ENCODE results near the gene NEUROD4. TPM values are rescaled to one million over a fixed set of nuclear protein-coding genes. Genes with fewer than 3 reads are reported as not detected.

The NEUROD4 gene
- total RNA-seq, 1 donor from 2014 or later: not detected

- Mint-ChIP-seq H3K9me3 (ENCODE audit: low read depth) (peaks cover 8% of the 10 kb centered on the region), H3K27ac (ENCODE audit: unreplicated experiment) (no peak overlapping the region), H3K4me3 (ENCODE audit: unreplicated experiment) (no peak overlapping the region), H3K36me3 (ENCODE audit: low read depth) (no peaks in the 10 kb centered on the region), H3K27me3 (ENCODE audit: low read depth) (peaks cover 16% of the 10 kb centered on the region), H3K4me1 (ENCODE audit: low read depth) (peaks cover 3% of the 10 kb centered on the region)
- TF ChIP-seq CTCF (IDR thresholded peaks at IDR 0.05): no peak
- no peak for DNase-seq (ENCODE audit: low spot score)
These were observed 2.3 kb upstream of the NEUROD4 start for GRCh38 chr12:55017416-55017925.

GRCh38 chr12:55024575-55024974 lies 4.8 kb downstream of the NEUROD4 start:
- H3K36me3 Mint-ChIP-seq (ENCODE audit: low read depth): no peaks in the 10 kb centered on the region

GRCh38 chr12:55025508-55025907 lies 5.7 kb downstream of the NEUROD4 start:
- Mint-ChIP-seq H3K4me1 (ENCODE audit: low read depth) (no peaks in the 10 kb centered on the region), H3K27me3 (ENCODE audit: low read depth) (peaks cover 3% of the 10 kb centered on the region), H3K4me3 (ENCODE audit: unreplicated experiment) (no peak overlapping the region), H3K36me3 (ENCODE audit: low read depth) (no peaks in the 10 kb centered on the region), H3K9me3 (ENCODE audit: low read depth) (no peaks in the 10 kb centered on the region), H3K27ac (ENCODE audit: unreplicated experiment) (no peak overlapping the region)
- TF ChIP-seq CTCF (IDR thresholded peaks at IDR 0.05): no peak
- DNase-seq (ENCODE audit: low spot score): no peak

More at GRCh38 chr12:55024575-55024974, 4.8 kb downstream of the NEUROD4 start:
- DNase-seq (ENCODE audit: low spot score): no peak
- Mint-ChIP-seq H3K4me1 (ENCODE audit: low read depth) (peaks cover 2% of the 10 kb centered on the region), H3K27ac (ENCODE audit: unreplicated experiment) (no peak overlapping the region), H3K9me3 (ENCODE audit: low read depth) (peaks cover 4% of the 10 kb centered on the region), H3K27me3 (ENCODE audit: low read depth) (peaks cover 10% of the 10 kb centered on the region), H3K4me3 (ENCODE audit: unreplicated experiment) (no peak overlapping the region)
- TF ChIP-seq CTCF (IDR thresholded peaks at IDR 0.05): no peak

- no peaks in the 10 kb centered on the region for H3K4me1 Mint-ChIP-seq (ENCODE audit: low read depth)
- H3K27ac Mint-ChIP-seq (ENCODE audit: unreplicated experiment): no peak overlapping the region
- no peak for TF ChIP-seq CTCF (IDR thresholded peaks at IDR 0.05)
These were observed 14.4 kb downstream of the NEUROD4 start for GRCh38 chr12:55034218-55034617.

GRCh38 chr12:55036326-55037115 lies 16.7 kb downstream of the NEUROD4 start:
- Mint-ChIP-seq H3K27ac (ENCODE audit: unreplicated experiment) (no peak overlapping the region), H3K36me3 (ENCODE audit: low read depth) (no peaks in the 10 kb centered on the region), H3K9me3 (ENCODE audit: low read depth) (no peaks in the 10 kb centered on the region), H3K4me1 (ENCODE audit: low read depth) (no peaks in the 10 kb centered on the region), H3K4me3 (ENCODE audit: unreplicated experiment) (no peak overlapping the region), H3K27me3 (ENCODE audit: low read depth) (peaks cover 27% of the 10 kb centered on the region)
- no peak for DNase-seq (ENCODE audit: low spot score)
- TF ChIP-seq CTCF (IDR thresholded peaks at IDR 0.05): no peak

More at GRCh38 chr12:55034218-55034617, 14.4 kb downstream of the NEUROD4 start:
- Mint-ChIP-seq H3K9me3 (ENCODE audit: low read depth) (no peaks in the 10 kb centered on the region), H3K27me3 (ENCODE audit: low read depth) (peaks cover 16% of the 10 kb centered on the region), H3K4me3 (ENCODE audit: unreplicated experiment) (no peak overlapping the region), H3K36me3 (ENCODE audit: low read depth) (no peaks in the 10 kb centered on the region)
- DNase-seq (ENCODE audit: low spot score): no peak
